NCI-H2196 treated with DMSO at 0.1 percent for 48 hours (cell line): Measurements from ENCODE around the gene TMEM165.

Source experiments
- DNase-seq: peaks from one replicate; lab custom pipeline; 2025; ENCODE audit not compliant: unreplicated experiment; lab: John Stamatoyannopoulos, UW

TMEM165 gene

DNA sequence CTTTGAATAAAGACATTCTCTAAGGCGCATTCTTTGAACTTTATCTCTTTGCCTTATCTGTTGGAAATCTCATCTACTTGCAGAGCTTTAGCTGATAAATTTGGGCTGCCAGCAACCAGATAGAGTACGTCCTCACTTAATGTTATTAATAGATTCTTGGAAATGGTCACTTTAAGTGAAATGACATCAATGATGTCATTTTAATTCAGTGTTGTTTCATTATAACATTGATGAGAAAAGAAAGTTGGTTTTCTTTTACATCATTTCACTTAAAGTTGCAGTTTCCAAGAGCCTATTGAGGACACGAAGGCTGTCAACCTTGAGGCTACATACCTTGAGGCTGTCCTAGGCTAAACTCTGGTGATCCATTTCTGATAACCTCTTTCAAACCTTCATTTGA, 9.3 kb downstream of the TMEM165 start:
- no peak for DNase-seq

DNA sequence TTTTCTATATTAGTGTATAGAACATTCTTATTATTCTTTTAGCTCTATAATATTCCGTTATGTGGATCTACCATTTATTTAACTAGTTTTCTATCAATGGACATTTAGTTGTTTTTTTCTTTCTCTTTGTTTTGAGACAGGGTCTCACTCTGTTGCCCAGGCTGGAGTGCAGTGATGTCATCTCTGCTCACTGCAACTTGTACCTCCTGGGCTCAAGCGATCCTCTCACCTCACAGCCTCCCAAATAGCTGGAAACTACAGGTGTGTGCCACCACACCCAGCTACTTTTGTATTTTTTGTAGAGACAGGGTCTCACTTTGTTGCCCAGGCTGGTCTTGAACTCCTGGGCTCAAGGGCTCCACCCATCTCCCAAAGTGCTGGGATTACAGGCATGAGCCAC, 10.8 kb downstream of the TMEM165 start:
- DNase-seq, result no peak

DNA sequence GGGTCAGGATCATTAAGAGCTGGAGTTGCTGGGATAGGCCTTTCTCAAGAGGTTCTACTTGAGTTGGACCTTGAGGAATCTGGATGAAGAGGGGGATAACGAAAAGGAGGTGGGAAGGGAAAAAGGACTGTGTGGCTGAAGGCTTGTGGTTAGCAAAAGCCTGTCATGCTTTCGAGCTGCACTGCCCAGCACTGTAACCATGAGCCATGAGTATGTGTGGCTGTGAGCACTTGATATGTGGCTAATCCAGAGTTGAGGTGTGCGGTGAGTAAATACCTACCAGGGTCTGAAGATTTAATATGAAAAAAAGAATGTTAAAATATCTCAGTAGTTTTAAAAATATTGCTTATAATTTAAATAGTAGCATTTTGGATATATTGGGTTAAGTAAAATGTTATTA, 11.4 kb downstream of the TMEM165 start:
- no peak for DNase-seq

DNA sequence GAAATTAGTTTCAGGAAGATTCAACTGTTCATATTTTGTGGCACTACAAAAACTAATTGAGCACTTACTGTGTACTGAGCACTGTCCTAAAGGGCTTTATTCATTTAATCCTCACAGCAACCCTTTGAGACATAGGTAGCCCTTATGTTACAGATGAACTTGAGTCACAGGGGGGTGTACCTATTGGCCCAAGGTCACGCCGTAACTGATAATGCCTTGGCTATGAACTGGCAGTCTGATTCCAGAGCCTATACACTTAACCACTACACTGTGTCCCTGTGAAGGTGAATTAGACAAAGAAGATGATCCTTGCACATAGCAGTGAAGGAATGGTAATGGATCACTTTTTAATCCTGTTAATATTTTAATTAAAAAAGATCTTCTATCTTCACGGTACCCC, 12.0 kb downstream of the TMEM165 start:
- DNase-seq, result no peak

DNA sequence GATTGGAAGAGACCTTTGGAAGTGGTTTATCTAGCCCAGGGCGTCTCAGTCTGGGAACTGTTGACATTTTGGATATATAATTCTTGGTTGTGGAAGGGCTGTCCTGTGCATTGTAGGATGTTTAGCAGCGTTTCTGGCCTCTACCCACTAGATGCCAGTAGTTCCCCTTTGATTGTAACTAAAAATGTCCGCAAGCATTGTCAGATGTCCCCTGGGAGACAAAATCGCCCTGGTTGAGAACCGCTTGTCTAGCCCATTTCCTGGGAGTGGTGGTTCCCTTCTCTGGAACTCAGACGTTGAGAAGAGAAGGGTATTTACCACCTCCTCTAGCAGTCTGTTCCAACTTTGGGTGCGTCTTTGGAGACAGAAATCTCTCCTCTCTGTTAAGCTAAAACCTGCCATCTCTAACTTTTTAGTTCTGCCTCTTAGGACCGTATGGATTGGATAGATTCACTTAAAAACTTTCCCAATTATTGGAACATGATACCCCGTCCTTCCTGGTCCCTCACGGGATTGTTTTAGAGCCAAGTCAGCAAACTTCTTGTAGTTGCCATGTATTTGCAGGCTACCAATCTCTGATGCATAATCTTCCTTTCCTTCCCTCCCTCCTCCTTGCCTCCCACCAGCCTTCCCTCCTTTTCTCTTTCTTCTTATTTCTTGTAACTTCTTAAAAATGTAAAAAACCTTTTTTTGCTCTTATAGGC, 13.9 kb downstream of the TMEM165 start:
- DNase-seq, result no peak

DNA sequence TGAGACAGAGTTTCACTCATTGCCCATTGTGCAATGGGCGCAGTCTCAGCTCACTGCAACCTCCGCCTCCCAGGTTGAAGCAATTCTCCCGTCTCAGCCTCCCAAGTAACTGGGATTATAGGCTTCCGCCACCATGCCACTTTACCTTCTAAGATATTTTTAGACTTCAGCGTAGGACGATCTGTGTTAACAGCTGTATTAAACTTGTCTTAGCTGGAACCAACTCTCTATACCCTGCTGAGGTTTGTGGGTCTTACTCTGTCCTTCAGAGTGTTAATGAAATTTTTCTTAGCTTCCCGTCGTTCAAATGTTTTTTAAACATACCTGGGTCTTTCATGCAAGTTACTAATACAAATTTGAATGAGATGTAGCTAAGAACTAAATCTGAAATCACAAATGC, 14.7 kb downstream of the TMEM165 start:
- DNase-seq, result no peak

DNA sequence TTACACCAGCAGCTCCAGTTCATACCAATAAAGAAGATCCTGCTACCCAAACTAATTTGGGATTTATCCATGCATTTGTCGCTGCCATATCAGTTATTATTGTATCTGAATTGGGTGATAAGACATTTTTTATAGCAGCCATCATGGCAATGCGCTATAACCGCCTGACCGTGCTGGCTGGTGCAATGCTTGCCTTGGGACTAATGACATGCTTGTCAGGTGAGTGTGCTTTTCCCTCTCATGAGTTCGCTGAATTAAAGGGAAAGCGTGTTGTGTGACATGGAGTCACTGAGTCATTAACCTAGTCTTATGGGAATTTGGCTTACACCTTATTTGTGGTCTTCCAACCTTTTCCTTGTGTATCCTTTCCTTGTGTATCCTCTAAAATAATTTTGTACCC, 15.9 kb downstream of the TMEM165 start:
- no peak for DNase-seq

DNA sequence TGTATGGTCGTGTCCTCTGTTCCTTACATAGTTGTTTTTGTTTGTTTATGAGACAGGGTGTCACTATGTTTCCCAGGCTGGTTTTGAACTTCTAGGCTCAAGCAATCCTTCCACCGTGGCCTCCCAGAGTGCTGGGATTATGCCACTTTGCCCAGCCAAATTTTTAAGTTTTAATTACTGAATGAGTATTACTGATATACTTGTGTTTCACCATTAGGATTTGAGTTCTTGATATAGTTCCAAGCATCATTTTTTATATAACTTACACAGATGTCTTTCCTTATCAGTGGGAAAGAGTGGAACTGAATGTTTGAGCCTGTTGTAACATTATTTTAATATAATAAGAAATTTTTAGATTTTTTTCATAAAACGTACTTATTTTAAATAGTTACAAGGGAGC, 20.4 kb downstream of the TMEM165 start:
- DNase-seq, result no peak

DNA sequence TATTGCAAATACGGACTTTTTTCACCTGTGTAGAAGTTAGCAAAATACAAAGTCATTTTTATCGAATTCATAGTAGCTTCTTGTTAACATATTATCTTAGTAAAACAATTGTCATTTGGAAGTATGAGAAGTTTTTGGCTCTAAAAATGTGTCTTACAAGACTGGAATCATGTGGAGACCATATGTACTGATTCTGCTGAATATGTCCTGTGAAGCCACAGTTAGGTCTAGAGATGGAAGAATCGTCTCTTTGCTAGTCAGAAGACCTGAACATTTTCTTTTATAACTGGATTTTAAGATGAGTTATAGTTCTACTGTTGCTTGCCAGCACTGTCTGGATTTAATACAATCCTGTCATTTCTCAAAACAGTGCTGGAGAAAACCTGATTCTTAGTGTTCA, 29.0 kb downstream of the TMEM165 start:
- no peak for DNase-seq

DNA sequence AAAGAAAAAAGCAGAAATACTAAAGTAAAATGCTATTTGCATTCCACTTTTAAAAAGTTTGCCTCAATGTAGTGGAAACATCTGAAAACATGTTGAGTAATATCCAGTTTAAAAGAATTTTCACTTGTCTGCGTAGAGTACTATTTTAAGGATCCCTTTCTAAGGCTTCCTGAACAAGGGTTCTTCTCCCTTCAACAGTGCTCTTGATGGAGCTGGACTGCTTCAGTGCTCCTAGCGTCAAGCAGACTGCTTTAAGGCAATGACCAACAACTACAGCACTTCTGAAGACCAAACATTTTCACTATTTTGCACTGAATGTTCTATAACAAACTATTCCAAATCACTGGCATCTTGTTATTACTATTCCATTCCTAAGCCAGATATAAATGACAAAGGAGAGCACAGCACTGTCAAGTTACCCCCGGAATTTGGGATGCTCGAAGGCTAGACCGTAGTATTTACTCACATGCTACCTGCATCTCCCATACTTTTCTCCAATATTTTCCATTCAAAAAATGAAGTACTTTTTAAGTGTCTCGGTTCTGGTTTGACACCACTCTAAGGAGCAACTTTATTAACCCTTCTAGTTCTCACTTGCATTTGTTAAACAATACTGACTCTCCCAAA, 36.1 kb downstream of the TMEM165 start:
- no peak for DNase-seq

DNA sequence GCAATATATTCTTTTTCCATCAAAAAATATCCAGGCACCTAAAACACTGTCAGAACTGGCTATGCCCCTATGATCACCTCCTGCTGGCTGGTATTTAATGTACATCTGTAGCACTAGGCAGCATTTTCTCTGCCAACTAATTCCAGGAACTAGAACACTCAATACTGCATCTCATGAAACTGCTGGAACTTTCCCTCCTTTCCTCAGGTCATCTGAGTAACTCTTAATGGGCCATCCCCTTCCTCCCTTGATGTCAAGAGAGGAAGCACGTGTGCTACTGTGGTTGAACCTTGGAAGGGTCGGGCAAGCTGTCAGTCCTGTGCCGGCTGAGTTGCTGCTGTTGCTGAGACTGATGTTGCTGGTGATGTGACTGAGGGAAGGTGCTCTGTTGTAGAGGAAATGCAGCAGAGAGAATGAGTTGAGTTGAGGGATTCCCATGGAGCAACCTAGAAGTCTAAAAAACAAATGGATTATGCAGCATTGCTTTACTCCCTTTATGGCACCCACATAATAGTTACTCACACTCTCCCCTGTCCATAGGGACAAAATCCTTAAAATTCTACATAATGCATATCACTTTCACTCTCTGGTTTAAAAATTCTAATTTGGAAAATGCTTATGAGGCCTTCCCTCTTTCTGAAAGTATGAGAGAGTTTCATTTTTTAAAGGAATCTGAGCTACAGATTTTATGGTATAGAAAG, 39.5 kb downstream of the TMEM165 start:
- no peak for DNase-seq

DNA sequence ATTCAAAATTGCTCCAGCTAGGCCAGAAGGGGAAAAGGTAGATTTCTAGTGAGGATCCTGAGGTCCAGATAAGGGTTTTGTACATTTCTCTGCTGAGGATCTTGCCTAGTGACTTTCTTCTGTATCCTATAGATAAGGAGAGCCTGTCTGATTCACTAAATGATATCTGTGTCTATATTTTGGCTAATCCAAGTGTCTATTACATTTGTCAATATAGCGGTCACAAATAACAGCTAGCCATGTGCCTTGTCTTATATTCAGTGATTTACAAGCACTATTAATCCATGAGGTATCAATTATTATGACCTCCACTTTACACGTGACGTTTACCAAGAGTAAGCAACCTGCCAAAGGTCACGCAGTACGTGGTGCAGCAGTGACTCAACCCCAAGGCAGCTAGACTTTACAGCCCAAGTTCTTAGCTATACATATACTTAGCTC, 41.6 kb downstream of the TMEM165 start:
- no peak for DNase-seq

DNA sequence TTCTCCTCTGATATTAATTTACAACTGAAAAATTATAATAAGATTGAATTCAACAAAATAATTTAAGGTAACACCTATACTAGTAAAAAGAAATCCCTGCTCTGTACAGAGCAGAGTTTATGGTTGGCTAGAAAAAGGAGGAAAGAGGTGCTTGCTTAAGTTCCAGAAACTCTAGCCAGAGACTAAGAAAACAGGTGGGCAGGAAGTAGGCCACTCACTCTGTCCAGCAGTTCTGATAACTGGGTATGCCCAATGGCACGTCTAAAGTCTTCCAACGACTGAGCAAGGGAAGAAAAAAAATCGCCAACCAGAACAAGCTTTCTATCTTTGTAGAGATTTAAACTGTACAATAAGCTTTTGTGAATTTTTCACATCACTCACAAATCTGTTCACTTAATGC, 42.1 kb downstream of the TMEM165 start:
- no peak for DNase-seq

DNA sequence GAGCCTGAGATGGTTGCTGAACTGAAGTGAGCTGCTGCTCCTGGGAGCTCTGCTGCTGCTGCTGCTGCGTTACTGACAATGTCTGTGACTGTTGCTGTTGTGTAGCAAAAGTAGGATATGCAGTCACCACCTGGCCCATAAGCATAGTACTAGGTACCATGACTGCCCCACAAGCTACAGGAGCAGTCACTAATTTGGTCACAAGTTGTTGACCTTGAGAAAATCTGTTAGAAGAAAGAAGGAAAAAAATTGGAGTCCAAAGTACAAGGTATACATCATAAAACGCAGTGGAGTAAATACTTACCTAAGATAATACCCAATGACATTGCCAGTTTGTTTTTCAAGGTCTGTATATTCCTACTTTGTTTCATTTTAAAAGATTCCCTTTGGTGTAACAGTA, 42.6 kb downstream of the TMEM165 start:
- DNase-seq, result no peak

DNA sequence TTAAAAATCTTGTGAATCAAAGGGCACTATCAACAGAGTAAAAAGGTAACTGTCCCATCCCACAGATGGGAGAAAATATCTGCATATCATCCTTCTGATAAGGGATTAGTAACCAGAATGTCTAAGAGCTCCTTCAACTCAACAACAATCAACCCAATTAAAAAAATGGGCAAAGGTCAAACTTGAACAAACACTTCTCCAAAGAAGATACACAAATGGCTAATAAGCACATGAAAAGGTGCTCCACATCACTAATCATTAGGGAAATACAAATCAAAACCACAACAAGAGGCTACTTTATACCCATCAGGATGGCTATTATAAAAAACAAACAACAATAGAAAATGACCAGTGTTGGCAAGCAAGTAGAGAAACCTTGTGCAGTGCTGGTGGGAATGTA, 43.3 kb downstream of the TMEM165 start:
- no peak for DNase-seq

DNA sequence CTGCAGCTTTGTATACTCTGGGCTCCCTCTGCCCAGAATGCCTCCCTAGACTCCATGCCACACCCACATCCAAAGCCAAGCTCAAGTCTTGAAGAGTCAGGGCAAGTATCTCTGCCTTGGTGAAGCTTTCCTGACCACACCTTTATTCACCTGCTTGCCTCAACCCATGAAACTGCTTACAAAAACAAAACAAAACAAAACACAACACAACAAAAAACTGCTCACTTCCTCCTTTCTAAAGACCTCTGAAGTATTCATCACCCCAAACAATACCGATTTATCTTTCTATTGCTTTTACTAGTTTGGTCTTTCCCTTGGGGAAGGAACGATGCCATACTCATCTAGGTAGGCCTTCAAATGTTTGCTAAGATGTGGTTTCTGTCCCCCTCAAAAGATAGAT, 45.0 kb downstream of the TMEM165 start:
- DNase-seq, result no peak

DNA sequence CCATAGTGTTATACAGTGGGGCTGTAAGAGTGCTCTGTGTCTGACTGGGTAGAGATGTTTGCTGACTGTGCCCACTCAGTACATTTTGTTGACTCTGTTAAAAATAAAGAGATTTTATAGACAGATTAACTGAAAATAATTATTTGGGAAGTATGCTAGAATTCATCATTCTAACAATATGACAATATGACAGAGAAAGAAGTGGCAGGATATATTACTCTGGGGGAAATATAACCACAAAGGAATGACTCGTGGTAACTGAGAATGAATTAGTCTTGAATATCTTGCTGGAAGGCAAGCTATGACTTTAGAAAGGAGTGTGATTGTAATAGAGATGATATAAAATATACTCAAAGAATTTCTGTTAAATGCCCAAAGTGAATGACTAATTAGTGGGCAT, 46.8 kb downstream of the TMEM165 start:
- DNase-seq, result no peak

DNA sequence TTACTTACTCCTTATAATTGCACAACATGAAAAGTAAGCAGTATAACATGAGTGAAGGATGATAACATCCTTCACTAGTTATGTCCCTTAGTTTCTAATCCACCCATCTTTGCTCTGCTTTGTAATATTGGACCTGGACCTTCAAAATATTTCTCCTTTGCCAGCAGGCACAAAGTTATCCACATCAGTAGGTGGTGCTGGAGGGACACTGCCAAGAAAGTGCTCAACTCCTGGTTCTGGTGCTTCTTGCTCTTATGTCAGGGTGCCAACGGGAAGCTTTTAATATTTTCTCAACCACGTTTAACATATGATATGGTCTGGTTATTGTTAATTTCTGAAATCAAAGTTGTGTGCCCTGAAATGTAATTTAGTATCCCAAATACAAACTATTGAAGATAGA, 49.1 kb downstream of the TMEM165 start:
- no peak for DNase-seq

DNA sequence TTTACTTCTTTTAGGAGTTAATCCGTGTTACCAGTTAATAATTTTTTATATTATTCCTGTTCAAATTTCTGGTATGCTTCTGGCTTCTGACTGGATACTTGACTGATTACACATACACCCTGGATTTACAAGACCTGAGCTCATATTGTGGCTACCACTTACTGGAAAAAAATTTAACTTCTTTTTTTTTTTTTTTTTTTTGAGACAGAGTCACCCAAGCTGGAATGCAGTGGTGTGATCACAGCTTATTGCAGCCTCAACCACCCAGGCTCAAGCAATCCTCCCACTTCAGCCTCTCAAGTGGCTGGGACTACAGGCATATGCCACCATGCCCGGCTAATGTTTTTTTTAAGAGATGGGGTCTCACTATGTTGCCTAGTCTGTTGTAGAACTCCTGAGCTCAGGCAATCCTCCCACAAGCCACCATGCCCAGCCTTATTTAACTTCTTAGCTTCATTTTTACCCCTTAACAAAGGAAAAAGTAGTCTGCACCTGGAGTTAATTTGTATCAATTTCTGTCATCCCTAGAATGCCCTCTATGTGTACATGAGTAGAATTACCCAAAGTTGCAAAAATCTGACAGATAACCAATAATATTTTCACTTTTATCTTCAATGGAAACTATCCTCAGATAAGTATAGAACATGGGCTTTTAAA, 50.3 kb downstream of the TMEM165 start:
- DNase-seq, result no peak

DNA sequence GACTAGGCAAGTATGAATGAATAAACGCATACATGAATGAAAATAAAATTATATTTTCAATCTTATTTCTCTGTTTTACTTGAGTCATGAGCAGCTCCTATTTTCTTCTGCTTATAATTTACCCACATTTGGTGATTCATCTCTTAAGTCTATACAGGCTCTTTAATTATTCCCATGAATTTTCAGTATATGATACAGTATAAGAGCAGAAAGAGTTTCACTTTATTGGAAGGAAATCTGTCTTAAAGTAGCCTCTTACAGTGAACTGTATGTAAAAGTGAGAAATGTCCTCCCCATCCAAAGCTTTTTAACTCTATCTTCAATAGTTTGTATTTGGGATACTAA, 50.8 kb downstream of the TMEM165 start:
- DNase-seq, result no peak

DNA sequence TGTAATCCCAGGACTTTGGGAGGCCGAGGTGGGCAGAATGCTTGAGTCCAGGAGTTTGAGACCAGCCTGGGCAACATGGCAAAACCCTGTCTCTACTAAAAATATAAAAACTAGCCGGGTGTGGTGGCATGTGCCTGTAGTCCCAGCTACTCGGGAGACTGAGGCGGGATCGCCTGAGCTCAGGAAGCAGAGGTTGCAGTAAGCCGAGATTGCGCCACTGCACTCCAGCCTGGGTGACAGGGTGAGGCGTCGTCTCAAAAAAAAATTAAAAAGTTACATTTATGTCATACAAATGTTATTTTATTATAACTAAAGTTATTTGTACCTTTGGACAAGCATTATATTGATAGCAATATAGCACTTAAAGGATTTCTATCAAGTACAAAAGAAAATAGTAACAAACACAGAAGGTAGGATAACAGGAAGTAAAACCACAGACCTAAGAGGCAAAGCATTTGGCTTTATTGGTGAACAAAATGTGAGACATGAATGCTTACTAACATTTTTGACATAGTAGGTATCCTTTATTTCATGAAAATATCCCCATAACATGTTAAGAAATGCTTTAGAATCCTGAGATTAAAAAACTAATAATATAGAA, 51.5 kb downstream of the TMEM165 start:
- no peak for DNase-seq

DNA sequence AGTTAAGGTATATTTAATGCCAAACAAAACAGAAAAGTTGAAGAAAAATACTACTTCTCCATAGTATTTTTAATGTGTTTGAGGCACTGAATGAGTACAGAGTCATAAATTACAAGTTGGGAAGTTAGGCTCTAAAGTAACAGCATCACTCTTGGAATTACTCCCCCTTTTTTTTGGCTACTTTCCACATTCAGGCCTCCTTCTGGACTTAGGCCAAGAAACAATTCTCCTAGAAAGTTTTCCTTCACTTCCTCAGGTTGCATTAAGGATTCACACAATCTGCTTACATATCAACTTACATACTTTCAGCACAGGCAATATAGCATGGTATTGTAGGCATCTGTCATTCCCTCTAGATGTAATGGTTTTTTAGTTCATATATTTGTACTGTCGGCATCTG, 52.1 kb downstream of the TMEM165 start:
- DNase-seq, result no peak
